K562 (cell line): ENCODE results near the gene OPN1LW. TPM values are rescaled to one million over a fixed set of nuclear protein-coding genes. Genes with fewer than 3 reads are reported as not detected.

Experiments used
- ATAC-seq: fragments of 200-7000 bp; cut with Tn5 transposase; 3 replicates; pipeline ENCODE4 v1.9.1; 2020; ENCODE audit warnings: moderate library complexity
- BruUV-seq: library from RNA; stranded (reverse); fragments of 400-500 nt; replicated peaks from 2 replicates; lab custom pipeline; 2021; lab: Mats Ljungman, UMichigan
- CTCF ChIA-PET: fragments of 300-600 bp; formaldehyde crosslinking; extraction: SDS; loops from one replicate; lab custom pipeline; 2021; ENCODE audit warnings: low intra/inter-chr PET ratio; lab: Yijun Ruan, JAX
- POLR2A ChIA-PET: fragments of 300-600, 350-650 bp; sonication (Branson Sonifier 250); formaldehyde crosslinking; extraction: SDS; loops from one replicate; lab custom pipeline; 2021; ENCODE audit warnings: antibody characterized with exemption, inconsistent platforms; lab: Yijun Ruan, JAX
- DNase-seq, 4 experiments: peaks; one replicate each; pipeline versions ENCODE4 v3.0.0 to v3.0.0-alpha.2; 2011 to 2018; ENCODE audit warnings: low spot score in 3 of 4, mixed read lengths in 3 of 4; ENCODE audit errors: extremely low read depth in 1 of 4
- FAIRE-seq: peaks from 2 replicates; lab custom pipeline; 2011; peaks lifted over from hg19 to GRCh38; lab: Jason Lieb, UNC
- H2AFZ ChIP-seq: 2 replicates; pipeline ENCODE4 v1.6.0; 2011; ENCODE audit warnings: low read depth, low read length, control low read depth, inconsistent platforms
- H3K27ac ChIP-seq: fragments of 200-600 bp; 3 replicates; pipeline ENCODE4 v1.8.0; 2011; ENCODE audit warnings: low read depth, mild to moderate bottlenecking, control low read depth, inconsistent platforms, low read length, moderate library complexity, mixed read lengths; ENCODE audit errors: extremely low read depth
- H3K27me3 ChIP-seq, 2 experiments: fragments of 300-600 bp in 1 of 2; 2 replicates in 1 of 2; 3 replicates in 1 of 2; pipeline versions ENCODE4 v1.6.0 to v1.8.0; 2011; ENCODE audit warnings: inconsistent platforms in 2 of 2, low read length in 2 of 2, mild to moderate bottlenecking in 1 of 2, mixed read lengths in 1 of 2, moderate library complexity in 1 of 2; ENCODE audit not compliant: control insufficient read depth in 2 of 2, insufficient read depth in 2 of 2
- H3K36me3 ChIP-seq: fragments of 300-600 bp; 3 replicates; pipeline ENCODE4 v1.8.0; 2011; ENCODE audit warnings: mild to moderate bottlenecking, low read length, inconsistent platforms; ENCODE audit not compliant: control insufficient read depth, insufficient read depth
- H3K4me1 ChIP-seq, 2 experiments: fragments of 200-600 bp in 1 of 2; replicated peaks in 1 of 2; 2 replicates in 1 of 2; 3 replicates in 1 of 2; pipeline versions ENCODE4 v1.5.1 to v1.8.0; 2011; ENCODE audit warnings: inconsistent platforms in 2 of 2, low read length in 2 of 2, mild to moderate bottlenecking in 1 of 2, mixed read lengths in 1 of 2, moderate library complexity in 1 of 2; ENCODE audit not compliant: control insufficient read depth in 2 of 2, insufficient read depth in 2 of 2
- H3K4me2 ChIP-seq: 2 replicates; pipeline ENCODE4 v1.6.1; 2011; ENCODE audit warnings: low read length, control low read depth, inconsistent platforms, mixed read lengths; ENCODE audit not compliant: insufficient read depth
- H3K4me3 ChIP-seq: fragments of 200-600 bp; sonication (generic), shearing (Covaris generic); 2 replicates; pipeline ENCODE4 v1.5.1; 2016; ENCODE audit warnings: control low read depth, inconsistent platforms
- H3K79me2 ChIP-seq: fragments of 200-600 bp; 3 replicates; pipeline ENCODE4 v1.8.0; 2011; ENCODE audit warnings: low read length, inconsistent platforms; ENCODE audit not compliant: control insufficient read depth, insufficient read depth
- H3K9ac ChIP-seq, 2 experiments: 2 replicates each; pipeline versions ENCODE4 v1.6.0 to v1.6.1; 2011; ENCODE audit warnings: low read depth in 2 of 2, low read length in 2 of 2, control low read depth in 1 of 2, inconsistent platforms in 1 of 2, mild to moderate bottlenecking in 1 of 2, mixed read lengths in 1 of 2; ENCODE audit not compliant: insufficient read depth in 1 of 2
- H3K9me1 ChIP-seq: one replicate; pipeline ENCODE4 v1.6.0; 2011; ENCODE audit warnings: inconsistent platforms, mild to moderate bottlenecking, low read length, moderate library complexity; ENCODE audit not compliant: control insufficient read depth, insufficient read depth
- H3K9me3 ChIP-seq: replicated peaks from 2 replicates; pipeline ENCODE4 v1.5.1; 2011; ENCODE audit warnings: low read depth, low read length, inconsistent platforms; ENCODE audit not compliant: control insufficient read depth, insufficient read depth
- H4K20me1 ChIP-seq: replicated peaks from 2 replicates; pipeline ENCODE4 v1.6.1; 2011; ENCODE audit warnings: low read length, inconsistent platforms, mixed read lengths; ENCODE audit not compliant: control insufficient read depth, insufficient read depth
- ELF2 ChIP-seq: fragments of 250-450 bp; sonication (Bioruptor Pico); IDR thresholded peaks from 2 replicates; pipeline ENCODE4 v1.5.0; 2021; ENCODE audit warnings: mild to moderate bottlenecking
- ETS2 ChIP-seq: IDR thresholded peaks from 2 replicates; pipeline ENCODE4 v1.6.1; 2016; ENCODE audit warnings: borderline replicate concordance, missing genetic modification characterization, mild to moderate bottlenecking, moderate library complexity, missing compliant biosample characterization; ENCODE audit not compliant: poor library complexity, severe bottlenecking
- ILK ChIP-seq: fragments of 450-650 bp; IDR thresholded peaks from 2 replicates; pipeline ENCODE4 v1.6.1; 2016; ENCODE audit warnings: missing genetic modification characterization, low read depth, mild to moderate bottlenecking, missing compliant biosample characterization, moderate library complexity, borderline replicate concordance
- RBFOX2 ChIP-seq: fragments of 200-400 bp; formaldehyde crosslinking; IDR thresholded peaks from 2 replicates; pipeline ENCODE4 v1.6.1; 2017; ENCODE audit warnings: low read depth, mild to moderate bottlenecking, low read length, moderate library complexity
- TAF9B ChIP-seq: fragments of 450-650 bp; IDR thresholded peaks from 2 replicates; pipeline ENCODE4 v1.6.1; 2018; ENCODE audit warnings: mild to moderate bottlenecking; ENCODE audit not compliant: partially characterized antibody
- ZNF274 ChIP-seq: IDR thresholded peaks from 2 replicates; pipeline ENCODE4 v1.6.1; 2011; ENCODE audit warnings: low read depth, mild to moderate bottlenecking, low read length, moderate library complexity, borderline replicate concordance
- ZNF407 ChIP-seq: fragments of 450-650 bp; IDR thresholded peaks from 2 replicates; pipeline ENCODE4 v1.6.1; 2016; ENCODE audit warnings: low read depth
- ZNF444 ChIP-seq: fragments of 250-450 bp; sonication (Bioruptor Pico); IDR thresholded peaks from 2 replicates; pipeline ENCODE4 v1.4.0; 2020; ENCODE audit warnings: mild to moderate bottlenecking, moderate library complexity
- WGBS: fragments of 100-300 bp; shearing (Covaris generic); methylation state at CpG from one replicate; pipeline ENCODE4 v1.1.6; 2016; ENCODE audit warnings: low coverage, mixed read lengths; ENCODE audit not compliant: insufficient coverage; ENCODE audit errors: missing lambda C conversion rate; 5-methylcytosine and 5-hydroxymethylcytosine counted together
- in situ Hi-C: fragments of 300-500 bp; cut with MboI; formaldehyde crosslinking; loops from 4 replicates; pipeline ENCODE4 v1.15.0; 2018; ENCODE audit warnings: inconsistent platforms, mixed read lengths
- intact Hi-C: fragments of 100-400 bp; cut with micrococcal nuclease; formaldehyde crosslinking; loops from 2 replicates; pipeline ENCODE4 v1.14.2; 2022
- polyA plus RNA-seq, 8 experiments: library from polyadenylated mRNA; depleted of rRNA in 4 of 8; stranded (reverse) in 5 of 8; unstranded in 3 of 8; fragments of >200 nt; fragmentation: Nextera tagmentation in 2 of 8; fragmentation: Illumina TruSeq in 1 of 8; extraction: Ambion mirVana in 2 of 8; extraction: Trizol in 1 of 8; gene quantifications; 2 replicates each; pipeline versions ENCODE4 v1.2.1 to v1.2.3, GENCODE V29; 2011 to 2014; ENCODE audit warnings: inconsistent platforms in 1 of 8, missing spikeins in 1 of 8
- total RNA-seq, 7 experiments: library from RNA; depleted of rRNA in 6 of 7; stranded (reverse); fragments of >200 nt in 6 of 7; fragmentation: Illumina TruSeq in 2 of 7; extraction: Trizol in 2 of 7; gene quantifications; 2 replicates each; pipeline versions ENCODE4 v1.2.1 to v1.2.3, GENCODE V29; 2011 to 2021; ENCODE audit warnings: low replicate concordance in 1 of 7

Gene OPN1LW
- total and polyA plus RNA-seq, 9 of the 15 experiments (the other 6 are each of a cell fraction or from before 2014, with no cell fraction given) = 0.04 TPM; not detected in 8

GRCh38 chrX:154126101-154126500 is 17.9 kb upstream of the OPN1LW start:
- ChIA-PET CTCF (no interaction called here), POLR2A (interaction anchor here (0.7 to 0.9 kb wide), 3 partner anchors 9 to 29 kb away, joined by 3 to 4 read pairs (median 4); no protein-coding TSS in a partner anchor)
- TF ChIP-seq ZNF444 (CRISPR knock-in tag) (no peak), RBFOX2 (0 out of 2 replicates have a peak, but pooled peaks have one; percentile 1)
- H4K20me1 ChIP-seq = no peaks in the 10 kb centered on the region
- peak overlapping the region; percentile 79 for H2AFZ ChIP-seq
- DNase-seq (no peak), FAIRE-seq (no peak), ATAC-seq (no peak)
- H3K27ac ChIP-seq = no peak overlapping the region
- no peaks in the 10 kb centered on the region for H3K9me1 ChIP-seq
- peaks cover 29% of the 10 kb centered on the region in 2 experiments; a peak in 4 of 5 replicates for H3K4me1 ChIP-seq
- H3K27me3 ChIP-seq = no peaks in the 10 kb centered on the region
- in situ Hi-C loops (no loop called here), intact Hi-C loops (no loop called here)
- H3K36me3 ChIP-seq = no peaks in the 10 kb centered on the region
- 96% methylated on average over 4 of the region's 11 CpGs for WGBS
- no peak overlapping the region for H3K4me2 ChIP-seq
- H3K4me3 ChIP-seq = no peak overlapping the region
- H3K79me2 ChIP-seq = no peaks in the 10 kb centered on the region
- no peaks in the 10 kb centered on the region for H3K9me3 ChIP-seq
- no TSS peak for BruUV-seq
- no peak overlapping the region for H3K9ac ChIP-seq

- Histone ChIP-seq H3K4me3 (no peak overlapping the region), H3K4me2 (no peak overlapping the region), H3K79me2 (no peaks in the 10 kb centered on the region), H3K27ac (no peak overlapping the region), H3K9me1 (no peaks in the 10 kb centered on the region), H3K36me3 (no peaks in the 10 kb centered on the region), H3K27me3 (no peaks in the 10 kb centered on the region), H3K4me1 (peaks cover 0 to 5% of the 10 kb centered on the region in 2 experiments; a peak in 3 of 5 replicates), H3K9ac (no peak overlapping the region), H3K9me3 (no peaks in the 10 kb centered on the region), H4K20me1 (no peaks in the 10 kb centered on the region), H2AFZ (no peak overlapping the region)
- intact Hi-C loops (no loop called here), in situ Hi-C loops (no loop called here)
- DNase-seq = no peak
- BruUV-seq = no TSS peak
- ATAC-seq = no peak
- WGBS = 54% methylated on average over 4 of the region's 4 CpGs
- CTCF ChIA-PET = no interaction called here
- no peak for FAIRE-seq
- POLR2A ChIA-PET = no interaction called here
- no peak for TF ChIP-seq ELF2 (CRISPR knock-in tag)
- TF ChIP-seq TAF9B = no peak
- no peak for TF ChIP-seq ZNF274
- no peak for TF ChIP-seq ETS2 (tag)
- no peak for TF ChIP-seq ILK (tag)
- no peak for TF ChIP-seq ZNF407
These were observed 12.1 kb upstream of the OPN1LW start for GRCh38 chrX:154131955-154132354.
